ENCODE data around the gene RAD18. TPM values are rescaled to one million over a fixed set of nuclear protein-coding genes. Genes with fewer than 3 reads are reported as not detected.

Gene RAD18
- total and polyA plus RNA-seq, 10 donors, result 1.6 to 20.7 (median 12.4) TPM

- intact Hi-C loops (cut with DNase I; ENCODE audit: low total_unique reads), result no loop called here
- H3K4me1 ChIP-seq, result no peaks in the 10 kb centered on the region
- WGBS, 5 donors, result 86 to 92% (median 88%) methylated on average over 3 of the region's 3 CpGs
- H3K4me3 ChIP-seq, result no peak overlapping the region
- no peak for DNase-seq
- no peaks in the 10 kb centered on the region for H3K36me3 ChIP-seq
- H3K27ac ChIP-seq, result no peak overlapping the region
- no peaks in the 10 kb centered on the region for H3K27me3 ChIP-seq (replicated peaks in 1 of 7)
- no peaks in the 10 kb centered on the region for H3K9me3 ChIP-seq
- TF ChIP-seq, protein P1, sequence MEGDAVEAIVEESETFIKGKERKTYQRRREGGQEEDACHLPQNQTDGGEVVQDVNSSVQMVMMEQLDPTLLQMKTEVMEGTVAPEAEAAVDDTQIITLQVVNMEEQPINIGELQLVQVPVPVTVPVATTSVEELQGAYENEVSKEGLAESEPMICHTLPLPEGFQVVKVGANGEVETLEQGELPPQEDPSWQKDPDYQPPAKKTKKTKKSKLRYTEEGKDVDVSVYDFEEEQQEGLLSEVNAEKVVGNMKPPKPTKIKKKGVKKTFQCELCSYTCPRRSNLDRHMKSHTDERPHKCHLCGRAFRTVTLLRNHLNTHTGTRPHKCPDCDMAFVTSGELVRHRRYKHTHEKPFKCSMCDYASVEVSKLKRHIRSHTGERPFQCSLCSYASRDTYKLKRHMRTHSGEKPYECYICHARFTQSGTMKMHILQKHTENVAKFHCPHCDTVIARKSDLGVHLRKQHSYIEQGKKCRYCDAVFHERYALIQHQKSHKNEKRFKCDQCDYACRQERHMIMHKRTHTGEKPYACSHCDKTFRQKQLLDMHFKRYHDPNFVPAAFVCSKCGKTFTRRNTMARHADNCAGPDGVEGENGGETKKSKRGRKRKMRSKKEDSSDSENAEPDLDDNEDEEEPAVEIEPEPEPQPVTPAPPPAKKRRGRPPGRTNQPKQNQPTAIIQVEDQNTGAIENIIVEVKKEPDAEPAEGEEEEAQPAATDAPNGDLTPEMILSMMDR (IDR thresholded peaks at IDR 0.05 in 8 of 11, conservative IDR thresholded peaks at IDR 0.05 in 3 of 11), result no peak
- no peak for TF ChIP-seq POLR2A (IDR thresholded peaks at IDR 0.05)
- TF ChIP-seq POLR2AphosphoS5 (IDR thresholded peaks at IDR 0.05), result no peak
Measured at GRCh38 chr3:8836096-8836495, 127.2 kb downstream of the RAD18 start.

GRCh38 chr3:8835385-8835784 lies 127.9 kb downstream of the RAD18 start:
- DNase-seq, result no peak
- no peaks in the 10 kb centered on the region for H3K9me3 ChIP-seq
- TF ChIP-seq POLR2A (IDR thresholded peaks at IDR 0.05) (no peak), POLR2AphosphoS5 (IDR thresholded peaks at IDR 0.05) (no peak)
- TF ChIP-seq, protein P1 (IDR thresholded peaks at IDR 0.05 in 8 of 11, conservative IDR thresholded peaks at IDR 0.05 in 3 of 11), result no peak
- H3K27me3 ChIP-seq (replicated peaks in 1 of 7), result no peaks in the 10 kb centered on the region
- H3K4me3 ChIP-seq, result no peak overlapping the region
- intact Hi-C loops (cut with DNase I; ENCODE audit: low total_unique reads), result no loop called here
- 71 to 89% (median 82%) methylated on average over 2 to 4 of the region's 4 CpGs for WGBS, 5 donors
- H3K27ac ChIP-seq, result no peak overlapping the region
- H3K4me1 ChIP-seq, result no peaks in the 10 kb centered on the region
- H3K36me3 ChIP-seq, result no peaks in the 10 kb centered on the region

GRCh38 chr3:8834974-8835373 lies 128.3 kb downstream of the RAD18 start:
- Histone ChIP-seq H3K27ac (no peak overlapping the region), H3K4me3 (no peak overlapping the region), H3K36me3 (no peaks in the 10 kb centered on the region), H3K4me1 (no peaks in the 10 kb centered on the region), H3K27me3 (replicated peaks in 1 of 7) (no peaks in the 10 kb centered on the region), H3K9me3 (no peaks in the 10 kb centered on the region)
- intact Hi-C loops (cut with DNase I; ENCODE audit: low total_unique reads), result no loop called here
- DNase-seq, result no peak
- TF ChIP-seq POLR2AphosphoS5 (IDR thresholded peaks at IDR 0.05), result no peak
- TF ChIP-seq, protein P1 (IDR thresholded peaks at IDR 0.05 in 8 of 11, conservative IDR thresholded peaks at IDR 0.05 in 3 of 11), result no peak
- TF ChIP-seq POLR2A (IDR thresholded peaks at IDR 0.05), result no peak
- 92 to 97% (median 94%) methylated on average over 6 of the region's 6 CpGs for WGBS, 5 donors

- intact Hi-C loops (cut with DNase I; ENCODE audit: low total_unique reads), result no loop called here
- Histone ChIP-seq H3K9me3 (no peaks in the 10 kb centered on the region), H3K27ac (no peak overlapping the region), H3K36me3 (no peaks in the 10 kb centered on the region), H3K4me3 (no peak overlapping the region), H3K4me1 (no peaks in the 10 kb centered on the region), H3K27me3 (replicated peaks in 1 of 7) (no peaks in the 10 kb centered on the region)
- TF ChIP-seq POLR2A (IDR thresholded peaks at IDR 0.05), result no peak
- TF ChIP-seq, protein P1 (IDR thresholded peaks at IDR 0.05 in 8 of 11, conservative IDR thresholded peaks at IDR 0.05 in 3 of 11), result no peak
- no peak for TF ChIP-seq POLR2AphosphoS5 (IDR thresholded peaks at IDR 0.05)
- DNase-seq, result no peak
- WGBS, 5 donors, result 90 to 96% (median 92%) methylated on average over 1 of the region's 1 CpG
Measured at GRCh38 chr3:8827641-8828040, 135.6 kb downstream of the RAD18 start.

Small RNA genes lying within 50 kb of the gene (small RNA-seq; reads per million reads assigned to genes)
- 0 reads per million in 4 donors for gene RF00416

Other genes starting within 250 kb of the RAD18 start
- gene CAV3, start 229.7 kb downstream of the RAD18 start, total RNA-seq, result not detected
- under 1 TPM in 1 of 3 donors, not detected in 2; 0.11 TPM for gene CAV3, start 229.7 kb downstream of the RAD18 start, polyA plus RNA-seq
- 1 to 10 TPM in 2 of 7 donors, under 1 TPM in 5; 0.26 to 1.4 (median 0.67) TPM for gene OXTR, start 193.9 kb downstream of the RAD18 start, total RNA-seq
- gene OXTR, start 193.9 kb downstream of the RAD18 start, polyA plus RNA-seq, result under 1 TPM; 0.19 to 0.39 (median 0.39) TPM

Data from spleen (tissue), 11 donors.